GM19455 (cell line): ENCODE data around the gene MCOLN3.

Source experiments
- ATAC-seq: cut with Tn5 transposase; IDR thresholded peaks from one replicate; pipeline ENCODE4 v1.9.1; 2021; ENCODE audit not compliant: unreplicated experiment

MCOLN3 gene

GRCh38 chr1:85048296-85049064, at the start of gene MCOLN3:
MCOLN3 (minus strand) TSS chr1:85048500; CDS start chr1:85045360, 3,140 bp downstream.
- ATAC-seq, result peak; percentile 64

GRCh38 chr1:85093644-85094043, 45.3 kb upstream of the MCOLN3 start:
- ATAC-seq, result no peak

GRCh38 chr1:85091671-85092280, 43.5 kb upstream of the MCOLN3 start:
- ATAC-seq, result no peak

GRCh38 chr1:85090225-85090624, 41.9 kb upstream of the MCOLN3 start:
- ATAC-seq, result no peak

- ATAC-seq, result no peak
Observed at GRCh38 chr1:85089203-85089602, 40.9 kb upstream of the MCOLN3 start.

GRCh38 chr1:85088408-85088784, 40.1 kb upstream of the MCOLN3 start:
- ATAC-seq, result no peak

- no peak for ATAC-seq
Observed at GRCh38 chr1:85087659-85088407, 39.5 kb upstream of the MCOLN3 start.

GRCh38 chr1:85085417-85085816, 37.1 kb upstream of the MCOLN3 start:
- ATAC-seq, result no peak

- no peak for ATAC-seq
Observed at GRCh38 chr1:85078903-85079302, 30.6 kb upstream of the MCOLN3 start.

- ATAC-seq, result no peak
Observed at GRCh38 chr1:85074365-85074964, 26.2 kb upstream of the MCOLN3 start.

- no peak for ATAC-seq
Observed at GRCh38 chr1:85070972-85071492, 22.7 kb upstream of the MCOLN3 start.

- ATAC-seq, result no peak
Observed at GRCh38 chr1:85068846-85069245, 20.5 kb upstream of the MCOLN3 start.

GRCh38 chr1:85065550-85065949, 17.2 kb upstream of the MCOLN3 start:
- ATAC-seq, result no peak

GRCh38 chr1:85062425-85063026, 14.2 kb upstream of the MCOLN3 start:
- peak; percentile 1 for ATAC-seq

- ATAC-seq, result peak; percentile 100
Observed at GRCh38 chr1:85061711-85062424, 13.6 kb upstream of the MCOLN3 start.

- no peak for ATAC-seq
Observed at GRCh38 chr1:85060038-85060437, 11.7 kb upstream of the MCOLN3 start.

- ATAC-seq, result no peak
Observed at GRCh38 chr1:85059563-85059962, 11.3 kb upstream of the MCOLN3 start.

GRCh38 chr1:85058786-85059185, 10.5 kb upstream of the MCOLN3 start:
- no peak for ATAC-seq

- ATAC-seq, result no peak
Observed at GRCh38 chr1:85058311-85058710, 10.0 kb upstream of the MCOLN3 start.

- no peak for ATAC-seq
Observed at GRCh38 chr1:85054664-85055063, 6.4 kb upstream of the MCOLN3 start.
